ENCODE measurements around the gene OR1K1.

Gene OR1K1

GRCh38 chr9:122812736-122813135, 12.8 kb downstream of the OR1K1 start:
- DNase-seq (ENCODE audit: low read depth, low spot score), result no peak
- Histone ChIP-seq H3K4me3 (ENCODE audit: low read length) (no peak overlapping the region), H3K4me1 (ENCODE audit: control insufficient read depth, insufficient read depth, low read length) (no peaks in the 10 kb centered on the region), H3K9me3 (ENCODE audit: control insufficient read depth, insufficient read depth, low read length) (no peaks in the 10 kb centered on the region), H3K27ac (ENCODE audit: low read length) (no peak overlapping the region), H3K27me3 (ENCODE audit: control insufficient read depth, insufficient read depth, low read length) (no peaks in the 10 kb centered on the region), H3K36me3 (ENCODE audit: control insufficient read depth, insufficient read depth, low read length) (no peaks in the 10 kb centered on the region)
- no CpG with 5 or more reads among the region's 4 CpGs for WGBS (ENCODE audit: insufficient coverage, insufficient read length)

GRCh38 chr9:122814545-122814944, 14.6 kb downstream of the OR1K1 start:
- no peaks in the 10 kb centered on the region for H3K4me1 ChIP-seq (ENCODE audit: control insufficient read depth, insufficient read depth, low read length)
- no peaks in the 10 kb centered on the region for H3K27me3 ChIP-seq (ENCODE audit: control insufficient read depth, insufficient read depth, low read length)
- no peak for DNase-seq (ENCODE audit: low read depth, low spot score)
- H3K4me3 ChIP-seq (ENCODE audit: low read length), result no peak overlapping the region
- no peaks in the 10 kb centered on the region for H3K36me3 ChIP-seq (ENCODE audit: control insufficient read depth, insufficient read depth, low read length)
- WGBS (ENCODE audit: insufficient coverage, insufficient read length), result no CpG with 5 or more reads among the region's 6 CpGs
- no peak overlapping the region for H3K27ac ChIP-seq (ENCODE audit: low read length)
- H3K9me3 ChIP-seq (ENCODE audit: control insufficient read depth, insufficient read depth, low read length), result no peaks in the 10 kb centered on the region

GRCh38 chr9:122815544-122815943, 15.6 kb downstream of the OR1K1 start:
- DNase-seq (ENCODE audit: low read depth, low spot score), result no peak
- no peaks in the 10 kb centered on the region for H3K9me3 ChIP-seq (ENCODE audit: control insufficient read depth, insufficient read depth, low read length)
- H3K27me3 ChIP-seq (ENCODE audit: control insufficient read depth, insufficient read depth, low read length), result no peaks in the 10 kb centered on the region
- 0 out of 2 replicates have a peak, but pooled peaks cover 2% of the 10 kb centered on the region for H3K36me3 ChIP-seq (ENCODE audit: control insufficient read depth, insufficient read depth, low read length)
- H3K4me3 ChIP-seq (ENCODE audit: low read length), result no peak overlapping the region
- no peak overlapping the region for H3K27ac ChIP-seq (ENCODE audit: low read length)
- H3K4me1 ChIP-seq (ENCODE audit: control insufficient read depth, insufficient read depth, low read length), result no peaks in the 10 kb centered on the region

GRCh38 chr9:122816163-122816867, 16.4 kb downstream of the OR1K1 start:
- H3K4me1 ChIP-seq (ENCODE audit: control insufficient read depth, insufficient read depth, low read length), result no peaks in the 10 kb centered on the region
- WGBS (ENCODE audit: insufficient coverage, insufficient read length), result no CpG with 5 or more reads among the region's 17 CpGs

GRCh38 chr9:122819326-122819725, 19.4 kb downstream of the OR1K1 start:
- no peak overlapping the region for H3K4me3 ChIP-seq (ENCODE audit: low read length)
- DNase-seq (ENCODE audit: low read depth, low spot score), result no peak
- H3K27me3 ChIP-seq (ENCODE audit: control insufficient read depth, insufficient read depth, low read length), result no peaks in the 10 kb centered on the region
- H3K27ac ChIP-seq (ENCODE audit: low read length), result no peak overlapping the region
- H3K9me3 ChIP-seq (ENCODE audit: control insufficient read depth, insufficient read depth, low read length), result no peaks in the 10 kb centered on the region
- no peaks in the 10 kb centered on the region for H3K4me1 ChIP-seq (ENCODE audit: control insufficient read depth, insufficient read depth, low read length)
- WGBS (ENCODE audit: insufficient coverage, insufficient read length), result no CpG with 5 or more reads among the region's 3 CpGs
- H3K36me3 ChIP-seq (ENCODE audit: control insufficient read depth, insufficient read depth, low read length), result peaks cover 16% of the 10 kb centered on the region; the same call in 1 of the 2 replicates

More at GRCh38 chr9:122816163-122816867, 16.4 kb downstream of the OR1K1 start:
- Histone ChIP-seq H3K4me3 (ENCODE audit: low read length) (no peak overlapping the region), H3K36me3 (ENCODE audit: control insufficient read depth, insufficient read depth, low read length) (0 out of 2 replicates have a peak, but pooled peaks cover 2% of the 10 kb centered on the region), H3K9me3 (ENCODE audit: control insufficient read depth, insufficient read depth, low read length) (no peaks in the 10 kb centered on the region), H3K27ac (ENCODE audit: low read length) (no peak overlapping the region), H3K27me3 (ENCODE audit: control insufficient read depth, insufficient read depth, low read length) (no peaks in the 10 kb centered on the region)
- no peak for DNase-seq (ENCODE audit: low read depth, low spot score)

GRCh38 chr9:122819791-122820489, 20.0 kb downstream of the OR1K1 start:
- Histone ChIP-seq H3K27ac (ENCODE audit: low read length) (no peak overlapping the region), H3K4me1 (ENCODE audit: control insufficient read depth, insufficient read depth, low read length) (no peaks in the 10 kb centered on the region), H3K27me3 (ENCODE audit: control insufficient read depth, insufficient read depth, low read length) (no peaks in the 10 kb centered on the region), H3K4me3 (ENCODE audit: low read length) (no peak overlapping the region), H3K9me3 (ENCODE audit: control insufficient read depth, insufficient read depth, low read length) (no peaks in the 10 kb centered on the region), H3K36me3 (ENCODE audit: control insufficient read depth, insufficient read depth, low read length) (peaks cover 17% of the 10 kb centered on the region; the same call in 1 of the 2 replicates)
- no CpG with 5 or more reads among the region's 9 CpGs for WGBS (ENCODE audit: insufficient coverage, insufficient read length)
- no peak for DNase-seq (ENCODE audit: low read depth, low spot score)

GRCh38 chr9:122820490-122820845, 20.5 kb downstream of the OR1K1 start:
- WGBS (ENCODE audit: insufficient coverage, insufficient read length), result no CpG with 5 or more reads among the region's 11 CpGs
- no peaks in the 10 kb centered on the region for H3K9me3 ChIP-seq (ENCODE audit: control insufficient read depth, insufficient read depth, low read length)
- DNase-seq (ENCODE audit: low read depth, low spot score), result no peak
- no peaks in the 10 kb centered on the region for H3K4me1 ChIP-seq (ENCODE audit: control insufficient read depth, insufficient read depth, low read length)
- H3K36me3 ChIP-seq (ENCODE audit: control insufficient read depth, insufficient read depth, low read length), result peaks cover 17% of the 10 kb centered on the region; the same call in 1 of the 2 replicates
- no peaks in the 10 kb centered on the region for H3K27me3 ChIP-seq (ENCODE audit: control insufficient read depth, insufficient read depth, low read length)
- H3K4me3 ChIP-seq (ENCODE audit: low read length), result no peak overlapping the region
- H3K27ac ChIP-seq (ENCODE audit: low read length), result no peak overlapping the region

GRCh38 chr9:122821278-122821943, 21.5 kb downstream of the OR1K1 start:
- Histone ChIP-seq H3K4me1 (ENCODE audit: control insufficient read depth, insufficient read depth, low read length) (no peaks in the 10 kb centered on the region), H3K27me3 (ENCODE audit: control insufficient read depth, insufficient read depth, low read length) (no peaks in the 10 kb centered on the region), H3K9me3 (ENCODE audit: control insufficient read depth, insufficient read depth, low read length) (no peaks in the 10 kb centered on the region), H3K27ac (ENCODE audit: low read length) (no peak overlapping the region), H3K36me3 (ENCODE audit: control insufficient read depth, insufficient read depth, low read length) (peaks cover 19% of the 10 kb centered on the region; the same call in 1 of the 2 replicates), H3K4me3 (ENCODE audit: low read length) (no peak overlapping the region)
- no CpG with 5 or more reads among the region's 7 CpGs for WGBS (ENCODE audit: insufficient coverage, insufficient read length)
- no peak for DNase-seq (ENCODE audit: low read depth, low spot score)

GRCh38 chr9:122822056-122822455, 22.1 kb downstream of the OR1K1 start:
- H3K27me3 ChIP-seq (ENCODE audit: control insufficient read depth, insufficient read depth, low read length), result no peaks in the 10 kb centered on the region
- H3K4me3 ChIP-seq (ENCODE audit: low read length), result no peak overlapping the region
- WGBS (ENCODE audit: insufficient coverage, insufficient read length), result no CpG with 5 or more reads among the region's 6 CpGs
- peaks cover 19% of the 10 kb centered on the region; the same call in 1 of the 2 replicates for H3K36me3 ChIP-seq (ENCODE audit: control insufficient read depth, insufficient read depth, low read length)
- no peaks in the 10 kb centered on the region for H3K9me3 ChIP-seq (ENCODE audit: control insufficient read depth, insufficient read depth, low read length)
- DNase-seq (ENCODE audit: low read depth, low spot score), result no peak
- H3K27ac ChIP-seq (ENCODE audit: low read length), result no peak overlapping the region
- H3K4me1 ChIP-seq (ENCODE audit: control insufficient read depth, insufficient read depth, low read length), result no peaks in the 10 kb centered on the region

GRCh38 chr9:122822938-122823337, 23.0 kb downstream of the OR1K1 start:
- no peak overlapping the region for H3K4me3 ChIP-seq (ENCODE audit: low read length)
- no peaks in the 10 kb centered on the region for H3K4me1 ChIP-seq (ENCODE audit: control insufficient read depth, insufficient read depth, low read length)
- H3K9me3 ChIP-seq (ENCODE audit: control insufficient read depth, insufficient read depth, low read length), result no peaks in the 10 kb centered on the region
- H3K36me3 ChIP-seq (ENCODE audit: control insufficient read depth, insufficient read depth, low read length), result peaks cover 19% of the 10 kb centered on the region; the same call in 1 of the 2 replicates
- no peak overlapping the region for H3K27ac ChIP-seq (ENCODE audit: low read length)
- no peak for DNase-seq (ENCODE audit: low read depth, low spot score)
- WGBS (ENCODE audit: insufficient coverage, insufficient read length), result no CpG with 5 or more reads among the region's 4 CpGs
- no peaks in the 10 kb centered on the region for H3K27me3 ChIP-seq (ENCODE audit: control insufficient read depth, insufficient read depth, low read length)
